K562 (cell line): Measurements from ENCODE around the gene RERE.

Experiments used
- GTF2F1 ChIP-seq: IDR thresholded peaks from 2 replicates; pipeline ENCODE4 v1.6.1; 2011; ENCODE audit warnings: low read depth, low read length, improper control_type of control experiment
- HDAC8 ChIP-seq: fragments of 450-650 bp; IDR thresholded peaks from 2 replicates; pipeline ENCODE4 v1.6.1; 2016; ENCODE audit warnings: mild to moderate bottlenecking, missing genetic modification characterization, moderate library complexity, missing compliant biosample characterization
- MXI1 ChIP-seq: IDR thresholded peaks from 2 replicates; pipeline ENCODE4 v1.6.1; 2011; ENCODE audit warnings: low read depth, mild to moderate bottlenecking, improper control_type of control experiment, low read length
- NCOA2 ChIP-seq, 2 experiments: fragments of 450-650 bp; IDR thresholded peaks; 2 replicates each; pipeline ENCODE4 v1.6.1; 2018; ENCODE audit warnings: mild to moderate bottlenecking in 2 of 2, moderate library complexity in 1 of 2; ENCODE audit not compliant: partially characterized antibody in 2 of 2
- SMAD3 ChIP-seq: fragments of 450-650 bp; formaldehyde crosslinking; conservative IDR thresholded peaks from 2 replicates; pipeline ENCODE4 v1.4.0; 2020; ENCODE audit warnings: mild to moderate bottlenecking
- SRSF9 ChIP-seq: fragments of 200-400 bp; formaldehyde crosslinking; IDR thresholded peaks from 2 replicates; pipeline ENCODE4 v1.6.1; 2017; ENCODE audit warnings: low read depth, low read length, borderline replicate concordance
- TAF1 ChIP-seq: IDR thresholded peaks from 2 replicates; pipeline ENCODE4 v1.6.1; 2011; ENCODE audit warnings: mild to moderate bottlenecking, low read length, moderate library complexity; ENCODE audit not compliant: insufficient read depth, control insufficient read depth, severe bottlenecking; ENCODE audit errors: extremely low read depth
- ZNF384 ChIP-seq: IDR thresholded peaks from 2 replicates; pipeline ENCODE4 v1.6.1; 2012; ENCODE audit warnings: low read depth, low read length, improper control_type of control experiment
- ZNF785 ChIP-seq: fragments of 250-450 bp; sonication (Bioruptor Pico); IDR thresholded peaks from 2 replicates; pipeline ENCODE4 v1.4.0; 2020; ENCODE audit warnings: mild to moderate bottlenecking

DNA sequence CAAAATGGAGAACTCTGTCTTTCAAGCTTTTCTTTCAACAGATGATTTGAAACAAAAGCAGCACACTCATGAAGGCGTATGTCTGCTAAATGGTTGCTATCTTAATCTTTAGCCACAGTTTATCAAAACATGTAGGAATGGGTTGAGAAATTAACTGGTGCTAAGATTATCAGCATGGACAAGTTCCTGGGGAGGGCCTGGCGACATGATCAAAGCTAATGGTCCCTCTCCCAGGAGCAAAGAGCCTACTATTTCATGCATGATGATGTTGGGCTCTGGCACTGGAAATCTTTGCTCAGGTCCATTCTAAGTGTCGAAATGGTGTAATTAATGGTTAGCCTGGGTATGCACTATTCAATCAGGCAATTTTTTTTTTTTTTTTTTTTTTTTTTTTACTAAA, 407.8 kb downstream of the RERE start:
- TF ChIP-seq ZNF384 (0 out of 2 replicates have a peak, but pooled peaks have one; percentile 8), TAF1 (no peak), GTF2F1 (no peak), MXI1 (no peak), SMAD3 (CRISPR knock-in tag) (no peak), SRSF9 (no peak), NCOA2 (IDR thresholded peaks at IDR 0.05; ENCODE audit: partially characterized antibody in 2 of 2) (no peak), HDAC8 (tag) (no peak), ZNF785 (no peak)
